ENCODE results near the gene AK5. TPM values are rescaled to one million over a fixed set of nuclear protein-coding genes. Genes with fewer than 3 reads are reported as not detected.

The AK5 gene
- total RNA-seq, 4 donors from 2014 or later: 0.79 to 4.1 TPM; not detected in 2

- in situ Hi-C loops (cut with MboI; ENCODE audit: low pct_ligation_motif_present in 1 of 4, low pct_unique_long_range_greater_than_20kb in 1 of 4, low sequenced_read_pairs in 3 of 4) (no loop called here), intact Hi-C loops (cut with DNase I; ENCODE audit: low total_unique reads) (no loop called here)
- H3K27ac ChIP-seq: no peak overlapping the region
- no peak overlapping the region for H3K4me3 ChIP-seq
- DNase-seq: no peak
- no peaks in the 10 kb centered on the region for H3K9me3 ChIP-seq
- TF ChIP-seq, protein P1, sequence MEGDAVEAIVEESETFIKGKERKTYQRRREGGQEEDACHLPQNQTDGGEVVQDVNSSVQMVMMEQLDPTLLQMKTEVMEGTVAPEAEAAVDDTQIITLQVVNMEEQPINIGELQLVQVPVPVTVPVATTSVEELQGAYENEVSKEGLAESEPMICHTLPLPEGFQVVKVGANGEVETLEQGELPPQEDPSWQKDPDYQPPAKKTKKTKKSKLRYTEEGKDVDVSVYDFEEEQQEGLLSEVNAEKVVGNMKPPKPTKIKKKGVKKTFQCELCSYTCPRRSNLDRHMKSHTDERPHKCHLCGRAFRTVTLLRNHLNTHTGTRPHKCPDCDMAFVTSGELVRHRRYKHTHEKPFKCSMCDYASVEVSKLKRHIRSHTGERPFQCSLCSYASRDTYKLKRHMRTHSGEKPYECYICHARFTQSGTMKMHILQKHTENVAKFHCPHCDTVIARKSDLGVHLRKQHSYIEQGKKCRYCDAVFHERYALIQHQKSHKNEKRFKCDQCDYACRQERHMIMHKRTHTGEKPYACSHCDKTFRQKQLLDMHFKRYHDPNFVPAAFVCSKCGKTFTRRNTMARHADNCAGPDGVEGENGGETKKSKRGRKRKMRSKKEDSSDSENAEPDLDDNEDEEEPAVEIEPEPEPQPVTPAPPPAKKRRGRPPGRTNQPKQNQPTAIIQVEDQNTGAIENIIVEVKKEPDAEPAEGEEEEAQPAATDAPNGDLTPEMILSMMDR (IDR thresholded peaks at IDR 0.05): no peak
- TF ChIP-seq POLR2A (IDR thresholded peaks at IDR 0.05) (no peak), POLR2AphosphoS5 (IDR thresholded peaks at IDR 0.05) (no peak), EP300 (IDR thresholded peaks at IDR 0.05; ENCODE audit: low read depth) (no peak)
- H3K27me3 ChIP-seq: no peaks in the 10 kb centered on the region
- no peaks in the 10 kb centered on the region for H3K36me3 ChIP-seq
- H3K4me1 ChIP-seq: no peaks in the 10 kb centered on the region
- WGBS, 2 donors (ENCODE audit: low coverage in 1 of 2): 52 to 60% methylated on average over 2 of the region's 2 CpGs
These were observed 67.5 kb downstream of the AK5 start for GRCh38 chr1:77349275-77349674.

DNA sequence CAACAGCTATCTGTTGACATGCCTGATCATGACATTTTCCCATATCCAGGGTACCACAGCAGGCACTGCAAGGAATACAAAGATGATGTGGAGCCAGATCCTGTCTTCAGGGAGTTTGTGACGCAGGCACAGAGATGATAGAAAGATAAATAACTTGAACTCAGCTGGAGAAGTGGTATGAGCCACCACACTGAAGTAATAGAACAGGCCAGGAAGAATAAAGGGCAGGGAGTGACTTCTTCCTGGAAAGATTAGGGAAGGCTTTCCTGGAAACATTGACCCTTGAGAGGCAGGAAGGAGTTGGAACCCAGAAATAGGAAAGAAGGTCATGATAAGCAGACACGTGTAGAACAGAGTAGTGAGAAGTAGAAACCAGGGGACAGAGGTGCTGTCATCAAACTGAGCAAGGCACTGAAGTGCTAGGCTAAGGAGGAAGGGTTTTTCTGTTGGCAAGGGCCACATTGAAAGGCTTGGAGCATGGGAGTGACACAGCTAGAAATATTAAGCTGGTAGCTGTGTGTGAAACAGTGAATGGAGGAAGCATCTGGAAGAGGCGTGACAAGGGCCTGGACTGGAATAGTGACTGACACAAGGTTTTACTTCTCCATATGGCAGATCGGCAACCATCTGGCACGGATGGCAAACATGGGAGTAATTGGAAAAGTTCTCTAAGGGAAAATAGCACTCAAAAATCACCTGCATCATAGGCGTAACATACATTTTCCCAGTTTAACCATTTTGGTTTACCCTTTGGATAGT, 68.4 kb downstream of the AK5 start:
- in situ Hi-C loops (cut with MboI; ENCODE audit: low pct_ligation_motif_present in 1 of 4, low pct_unique_long_range_greater_than_20kb in 1 of 4, low sequenced_read_pairs in 3 of 4): no loop called here
- TF ChIP-seq POLR2AphosphoS5 (IDR thresholded peaks at IDR 0.05) (no peak), EP300 (IDR thresholded peaks at IDR 0.05; ENCODE audit: low read depth) (no peak), POLR2A (IDR thresholded peaks at IDR 0.05) (no peak)
- TF ChIP-seq, protein P1 (IDR thresholded peaks at IDR 0.05): no peak
- 70% methylated on average over 6 of the region's 6 CpGs; no CpG with 5 or more reads in 1 of the 2 donors for WGBS, 2 donors (ENCODE audit: low coverage in 1 of 2)

DNA sequence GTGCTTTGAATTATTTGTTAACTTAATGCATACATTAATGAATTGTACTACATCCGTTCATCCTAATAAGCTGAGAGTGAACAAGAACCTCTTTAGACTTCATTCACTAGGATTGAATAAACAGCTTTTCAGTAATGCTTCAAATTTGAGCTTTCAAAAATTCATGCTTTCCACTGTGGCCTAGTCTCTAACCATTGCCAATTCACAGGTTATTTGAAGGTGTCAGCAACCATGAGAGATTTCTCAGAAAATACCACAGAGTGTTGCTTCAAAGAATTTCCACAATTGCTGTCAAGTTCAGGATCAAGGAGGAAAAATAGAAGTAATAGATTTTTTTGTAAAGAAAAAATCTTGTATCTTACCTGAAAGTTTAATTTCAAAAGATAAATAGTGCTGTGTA, 72.7 kb downstream of the AK5 start:
- intact Hi-C loops (cut with DNase I; ENCODE audit: low total_unique reads) (no loop called here), in situ Hi-C loops (cut with MboI; ENCODE audit: low pct_ligation_motif_present in 1 of 4, low pct_unique_long_range_greater_than_20kb in 1 of 4, low sequenced_read_pairs in 3 of 4) (no loop called here)
- DNase-seq: no peak
- H3K27me3 ChIP-seq: no peaks in the 10 kb centered on the region
- TF ChIP-seq, protein P1 (IDR thresholded peaks at IDR 0.05): no peak
- no peak for TF ChIP-seq POLR2A (IDR thresholded peaks at IDR 0.05)
- no peak for TF ChIP-seq POLR2AphosphoS5 (IDR thresholded peaks at IDR 0.05)
- no peak for TF ChIP-seq EP300 (IDR thresholded peaks at IDR 0.05; ENCODE audit: low read depth)
- H3K9me3 ChIP-seq: no peaks in the 10 kb centered on the region
- H3K4me1 ChIP-seq: no peaks in the 10 kb centered on the region
- no peaks in the 10 kb centered on the region for H3K36me3 ChIP-seq
- 60 to 80% methylated on average over 1 of the region's 1 CpG for WGBS, 2 donors (ENCODE audit: low coverage in 1 of 2)
- no peak overlapping the region for H3K27ac ChIP-seq
- H3K4me3 ChIP-seq: no peak overlapping the region

More for the DNA sequence above, 68.4 kb downstream of the AK5 start:
- DNase-seq: no peak
- Histone ChIP-seq H3K9me3 (no peaks in the 10 kb centered on the region), H3K27ac (no peak overlapping the region), H3K36me3 (no peaks in the 10 kb centered on the region), H3K4me1 (no peaks in the 10 kb centered on the region), H3K27me3 (no peaks in the 10 kb centered on the region), H3K4me3 (no peak overlapping the region)
- intact Hi-C loops (cut with DNase I; ENCODE audit: low total_unique reads): no loop called here

DNA sequence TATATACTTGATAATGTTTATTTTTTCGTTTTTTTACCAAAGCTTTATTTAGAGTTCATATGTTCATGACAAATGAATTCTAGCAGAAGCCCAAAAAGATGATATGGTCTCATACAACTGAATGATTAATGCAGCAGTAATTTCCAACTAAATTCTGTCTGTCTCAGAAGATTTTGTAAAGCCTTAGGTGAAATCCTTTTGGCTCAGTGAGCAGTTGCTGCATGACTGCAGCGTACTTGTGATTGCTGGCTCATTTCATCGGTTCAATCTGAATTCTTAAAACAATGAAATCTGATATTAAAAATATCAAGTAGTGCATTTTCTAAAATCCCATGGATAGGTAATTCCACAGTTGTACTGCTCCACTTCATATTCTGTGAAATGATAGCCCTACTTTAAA, 73.2 kb downstream of the AK5 start:
- WGBS, 2 donors (ENCODE audit: low coverage in 1 of 2): 73 to 77% methylated on average over 3 of the region's 3 CpGs
- TF ChIP-seq EP300 (IDR thresholded peaks at IDR 0.05; ENCODE audit: low read depth) (no peak), POLR2A (IDR thresholded peaks at IDR 0.05) (no peak), POLR2AphosphoS5 (IDR thresholded peaks at IDR 0.05) (no peak)
- TF ChIP-seq, protein P1 (IDR thresholded peaks at IDR 0.05): no peak
- Histone ChIP-seq H3K9me3 (no peaks in the 10 kb centered on the region), H3K36me3 (no peaks in the 10 kb centered on the region), H3K4me3 (no peak overlapping the region), H3K27ac (no peak overlapping the region), H3K27me3 (no peaks in the 10 kb centered on the region), H3K4me1 (no peaks in the 10 kb centered on the region)
- no peak for DNase-seq
- intact Hi-C loops (cut with DNase I; ENCODE audit: low total_unique reads) (no loop called here), in situ Hi-C loops (cut with MboI; ENCODE audit: low pct_ligation_motif_present in 1 of 4, low pct_unique_long_range_greater_than_20kb in 1 of 4, low sequenced_read_pairs in 3 of 4) (no loop called here)

Data from transverse colon (tissue), 4 donors.